SH-SY5Y (cell line): ENCODE measurements around the gene MRPS9.

ENCODE experiments used
- GATA2 ChIP-seq: IDR thresholded peaks from 2 replicates; pipeline ENCODE4 v1.6.1; 2011; ENCODE audit warnings: mild to moderate bottlenecking, low read depth, low read length
- GATA3 ChIP-seq: IDR thresholded peaks from 2 replicates; pipeline ENCODE4 v1.6.1; 2011; ENCODE audit warnings: low read depth, mild to moderate bottlenecking, low read length, moderate library complexity

DNA sequence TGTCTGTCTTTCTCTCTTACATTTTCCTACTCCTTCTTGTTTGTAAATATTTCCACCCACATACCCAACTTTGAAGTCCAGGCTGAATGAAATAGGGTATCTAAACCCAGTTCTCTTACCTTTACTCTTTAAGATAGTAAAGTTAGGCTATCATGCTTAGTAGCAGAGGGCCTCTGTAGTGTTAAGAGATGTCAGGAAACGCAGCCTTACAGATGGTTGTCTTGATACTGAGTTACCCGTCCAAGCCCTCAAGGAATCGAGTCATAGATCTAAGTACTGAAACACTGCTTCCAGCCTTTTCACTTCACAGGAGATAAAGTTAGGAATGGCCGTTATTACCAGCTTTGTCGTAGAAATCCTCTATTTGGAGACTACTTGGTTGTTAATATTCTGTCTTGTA lies 24.3 kb downstream of the MRPS9 start:
- TF ChIP-seq GATA3 = no peak
- TF ChIP-seq GATA2 = no peak
